Measurements from ENCODE around the gene DDTL.

- TF ChIP-seq POLR2A (IDR thresholded peaks at IDR 0.05; ENCODE audit: low read depth, low read length): no peak
- TF ChIP-seq POLR2AphosphoS5 (IDR thresholded peaks at IDR 0.05; ENCODE audit: low read depth, low read length): no peak
- TF ChIP-seq PAX5 (IDR thresholded peaks at IDR 0.05; ENCODE audit: insufficient read depth, low read length, severe bottlenecking): no peak
Observed at GRCh38 chr22:23997092-23997491, 30.4 kb downstream of the DDTL start.
